Amygdala (tissue), 56 donors: ENCODE data around the gene GOLGA7B.
"Not testable (repeated sequence)": the region's sequence is repeated elsewhere in the genome, so short reads cannot be mapped to it uniquely, and the experiment has no call there.

Experiments
- DNase-seq, 56 donors: peaks; one replicate each; lab custom pipeline; 2025; lab: John Stamatoyannopoulos, UW

Gene GOLGA7B

GRCh38 chr10:97830064-97830463, 19.6 kb upstream of the GOLGA7B start:
- DNase-seq: no peak

DNA sequence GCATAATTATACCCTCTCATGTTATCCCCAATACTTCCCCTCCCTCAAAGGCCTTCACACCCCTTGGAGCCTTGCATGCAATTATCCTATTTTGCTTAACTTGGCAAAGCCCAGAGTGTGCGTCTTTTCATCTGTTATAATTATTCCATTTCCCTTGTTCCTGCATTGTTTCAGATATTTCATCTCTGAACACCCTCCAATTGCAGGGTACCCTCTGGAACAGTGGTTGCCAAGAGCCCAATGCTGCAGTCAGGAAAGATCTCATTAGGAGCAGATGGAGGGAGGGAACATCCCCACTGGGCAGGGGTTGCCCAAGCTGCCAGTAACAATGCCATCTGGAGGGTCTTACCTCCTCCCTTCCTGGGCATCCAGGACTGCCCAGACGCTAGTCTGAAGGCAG, 18.4 kb upstream of the GOLGA7B start:
- no peak for DNase-seq

GRCh38 chr10:97836446-97836845, 13.2 kb upstream of the GOLGA7B start:
- no peak for DNase-seq

DNA sequence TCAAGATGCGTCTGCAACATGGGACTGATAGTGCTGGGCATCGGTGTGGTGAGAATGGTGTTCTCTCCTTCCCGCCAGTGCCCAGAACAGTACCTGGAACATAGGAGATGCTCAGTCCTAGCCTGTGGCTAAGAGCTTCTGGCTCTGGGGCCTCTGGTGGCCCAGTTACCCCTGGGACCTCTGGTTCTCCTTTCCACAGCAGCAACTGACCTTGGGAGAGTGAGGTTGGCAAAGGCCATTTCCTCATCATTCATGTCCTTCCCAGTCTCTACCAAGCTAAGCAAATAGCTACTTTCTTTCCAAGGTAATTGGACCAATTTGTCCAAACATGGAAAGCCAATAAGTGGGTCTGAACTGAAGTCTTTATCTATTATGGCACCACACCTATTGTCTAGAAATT, 11.6 kb upstream of the GOLGA7B start:
- DNase-seq: no peak

DNA sequence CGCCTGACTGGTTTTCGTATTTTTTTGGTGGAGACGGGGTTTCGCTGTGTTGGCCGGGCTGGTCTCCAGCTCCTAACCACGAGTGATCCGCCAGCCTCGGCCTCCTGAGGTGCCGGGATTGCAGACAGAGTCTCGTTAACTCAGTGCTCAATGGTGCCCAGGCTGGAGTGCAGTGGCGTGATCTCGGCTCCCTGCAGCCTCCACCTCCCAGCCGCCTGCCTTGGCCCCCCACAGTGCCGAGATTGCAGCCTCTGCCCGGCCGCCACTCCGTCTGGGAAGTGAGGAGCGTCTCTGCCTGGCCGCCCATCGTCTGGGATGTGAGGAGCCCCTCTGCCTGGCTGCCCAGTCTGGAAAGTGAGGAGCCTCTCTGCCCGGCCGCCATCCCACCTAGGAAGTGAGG, 8.5 kb upstream of the GOLGA7B start:
- not testable (repeated sequence) for DNase-seq

GRCh38 chr10:97842114-97842513, 7.5 kb upstream of the GOLGA7B start:
- DNase-seq: not testable (repeated sequence)

- no peak for DNase-seq
Observed at GRCh38 chr10:97842656-97843280, 6.9 kb upstream of the GOLGA7B start.

DNA sequence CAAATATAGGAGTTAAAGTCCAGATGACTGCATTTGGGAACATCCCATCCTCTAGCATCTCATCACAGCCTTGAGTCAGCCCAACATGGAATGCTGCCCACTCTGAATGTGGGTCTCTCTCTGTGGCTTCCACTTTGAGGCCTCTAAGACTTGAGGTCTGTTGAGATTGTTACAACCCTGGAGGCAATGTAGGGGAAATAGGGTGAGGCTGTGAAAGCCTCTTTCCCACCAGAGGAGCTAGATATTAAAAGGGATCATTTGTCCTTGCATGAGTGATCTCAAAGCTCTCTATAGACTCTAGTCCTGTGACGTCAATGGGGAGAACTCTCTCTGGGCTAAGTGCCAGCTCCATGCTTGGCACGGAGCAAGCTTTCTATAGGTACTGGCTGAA, 6.4 kb upstream of the GOLGA7B start:
- DNase-seq: no peak

GRCh38 chr10:97843972-97844371, 5.7 kb upstream of the GOLGA7B start:
- DNase-seq: not testable (repeated sequence)

GRCh38 chr10:97844678-97845077, 5.0 kb upstream of the GOLGA7B start:
- no peak for DNase-seq

DNA sequence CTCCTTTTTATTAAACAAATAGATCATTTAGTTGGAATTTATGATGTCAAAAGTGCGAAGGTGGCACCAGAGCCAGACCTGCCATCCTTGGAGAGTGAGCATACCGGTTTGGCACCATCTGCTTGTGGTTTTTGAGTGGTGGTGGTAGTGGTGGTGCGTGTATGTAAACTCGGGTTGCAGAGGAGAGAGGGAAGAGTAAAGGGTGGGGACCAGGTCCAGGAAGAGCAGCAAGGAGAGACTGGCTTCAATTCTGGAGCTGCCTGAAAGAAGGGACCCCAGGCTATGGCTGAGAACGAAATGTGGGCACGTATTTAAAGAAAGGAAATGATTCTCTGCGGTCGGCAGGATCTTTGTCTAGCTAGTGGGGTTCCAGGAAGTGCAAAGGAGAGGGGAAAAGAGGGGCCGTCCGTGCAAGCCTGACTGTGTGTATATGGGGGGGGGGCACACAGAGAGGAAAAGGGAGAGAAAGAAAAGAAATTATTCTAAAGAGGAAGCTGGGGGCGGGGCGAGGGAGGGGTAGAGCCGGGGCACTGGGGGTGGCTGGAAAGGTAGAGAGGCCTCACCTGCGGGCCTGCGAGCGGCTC, 448 bp upstream of the GOLGA7B start:
- DNase-seq: no peak

- DNase-seq: peak in 6 of 56 donors; percentile 2 to 30 (median 14)
Observed at GRCh38 chr10:97850446-97850845, 803 bp downstream of the GOLGA7B start.

DNA sequence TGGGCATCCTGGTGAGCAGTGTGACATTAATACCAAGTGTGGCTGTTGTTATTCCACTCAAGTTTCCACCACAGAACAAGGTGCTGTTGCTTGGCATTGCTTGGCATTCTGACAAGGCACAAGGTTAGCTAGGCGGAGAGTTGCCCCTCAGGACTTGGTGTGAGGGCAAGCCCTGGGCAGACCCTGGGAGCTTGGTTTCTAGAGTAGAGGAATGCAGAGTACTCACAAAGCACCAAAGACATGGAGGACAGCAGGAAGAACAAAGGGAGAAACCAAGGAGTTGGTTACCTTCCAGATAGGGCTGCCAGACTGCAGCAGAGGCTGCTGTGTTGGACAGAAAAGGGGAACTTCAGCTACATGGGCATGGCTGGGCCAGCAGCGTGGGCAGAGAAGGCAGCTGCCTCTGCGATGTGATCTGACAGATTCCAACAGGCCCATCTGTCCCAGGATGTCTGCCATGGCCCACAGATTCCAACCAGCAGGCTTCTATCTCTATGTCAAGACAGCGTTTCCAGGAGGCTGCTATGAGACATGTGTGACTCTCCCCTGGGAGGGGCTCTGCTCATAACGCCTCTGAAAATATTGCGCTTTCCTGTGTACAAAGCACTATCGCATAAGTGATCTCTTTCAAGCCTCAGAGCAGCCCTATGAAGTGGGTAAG, 1.8 kb downstream of the GOLGA7B start:
- peak in 35 of 56 donors; percentile 8 to 83 (median 43) for DNase-seq

DNA sequence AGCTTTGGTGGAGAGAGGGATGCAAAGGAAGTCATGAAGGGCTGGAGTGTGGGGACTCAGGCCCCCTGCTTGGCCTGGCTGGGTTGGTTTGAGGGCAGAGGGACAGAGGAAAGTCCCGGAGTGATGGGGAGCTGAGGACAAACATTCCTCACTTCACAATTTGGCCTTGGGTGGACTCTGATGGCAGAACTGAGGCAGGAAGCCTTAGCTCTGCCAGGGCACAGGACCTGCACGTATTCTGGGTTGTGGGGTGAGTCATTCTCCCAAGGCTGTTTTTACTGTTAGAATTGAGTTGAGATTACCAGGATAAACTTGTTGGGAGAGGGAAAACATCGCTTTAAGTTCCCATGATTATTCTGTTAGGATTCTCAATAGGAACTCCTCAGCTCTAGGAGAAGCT, 2.6 kb downstream of the GOLGA7B start:
- no peak for DNase-seq

GRCh38 chr10:97852840-97853405, 3.3 kb downstream of the GOLGA7B start:
- peak in 10 of 56 donors; percentile 7 to 32 (median 18) for DNase-seq

DNA sequence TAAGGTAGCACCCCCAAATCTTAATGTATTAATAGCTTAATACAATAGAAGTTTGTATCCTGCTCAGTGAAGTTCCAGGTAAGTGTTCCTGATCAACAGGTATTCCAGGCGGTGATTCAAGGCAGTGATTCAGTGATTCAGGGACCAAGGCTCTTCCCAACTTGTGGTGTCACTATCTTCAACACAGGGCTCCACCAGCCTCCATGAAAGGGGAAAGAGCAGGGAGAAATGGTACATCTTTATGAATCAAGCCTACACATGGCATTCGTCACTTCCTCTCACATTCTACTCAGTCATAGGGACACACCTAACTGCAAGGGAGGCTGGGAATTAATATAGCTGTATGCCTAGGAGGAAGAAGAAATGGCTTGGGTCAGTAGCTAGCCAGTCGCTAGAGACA, 5.1 kb downstream of the GOLGA7B start:
- no peak for DNase-seq

- peak in 2 of 56 donors; percentile 5 to 12 for DNase-seq
Observed at GRCh38 chr10:97858001-97858439, 8.4 kb downstream of the GOLGA7B start.

DNA sequence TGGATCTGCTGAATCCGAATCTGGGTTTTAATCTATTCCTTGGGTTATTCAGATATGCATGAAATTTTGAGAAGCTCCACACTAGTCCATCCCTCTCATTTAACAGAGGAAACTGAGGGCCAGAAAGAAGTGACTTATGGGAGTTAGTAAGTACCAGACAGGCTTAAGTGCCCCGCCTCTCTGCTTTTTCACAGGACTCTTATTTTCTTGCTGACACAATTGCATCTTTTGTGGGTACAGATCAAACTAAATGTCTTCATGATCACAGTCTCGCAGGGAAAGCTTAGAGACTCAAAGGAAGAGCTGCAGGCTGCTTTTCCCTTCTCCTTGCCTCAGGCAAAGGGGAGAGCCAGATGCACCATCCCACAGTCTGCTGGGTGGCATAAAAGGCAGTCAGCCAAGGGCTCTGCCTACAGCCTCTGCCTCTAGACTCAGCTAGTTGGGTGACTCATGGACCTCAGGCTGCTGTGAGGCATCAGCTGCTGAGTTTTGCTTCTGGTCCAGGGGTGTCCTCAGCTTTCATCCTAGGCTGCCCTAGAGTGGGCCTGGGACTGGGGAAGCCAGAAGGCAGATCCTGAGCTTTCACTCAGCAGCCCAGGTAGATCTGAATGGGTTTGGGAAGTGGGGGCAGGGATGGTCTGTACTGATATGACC, 11.6 kb downstream of the GOLGA7B start:
- peak in 18 of 56 donors; percentile 4 to 55 (median 28) for DNase-seq

GRCh38 chr10:97861924-97862323, 12.3 kb downstream of the GOLGA7B start:
- no peak for DNase-seq

DNA sequence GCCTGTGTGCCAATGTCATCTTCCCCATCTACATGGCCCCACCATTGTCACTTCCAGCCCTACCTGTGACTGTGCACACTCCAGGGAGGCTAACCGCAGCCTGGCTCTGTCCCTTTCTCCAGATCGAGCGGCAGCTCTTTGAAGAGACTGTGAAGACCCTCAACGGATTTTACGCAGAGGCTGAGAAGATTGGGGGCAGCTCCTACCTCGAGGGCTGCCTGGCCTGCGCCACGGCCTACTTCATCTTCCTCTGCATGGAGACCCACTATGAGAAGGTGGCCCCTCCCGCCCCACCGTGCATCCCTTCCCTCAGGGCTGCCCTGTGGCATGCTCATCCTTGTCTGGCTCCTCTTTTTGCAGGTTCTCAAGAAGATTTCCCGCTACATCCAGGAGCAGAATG, 14.2 kb downstream of the GOLGA7B start:
- DNase-seq: no peak

GRCh38 chr10:97865488-97865887, 15.8 kb downstream of the GOLGA7B start:
- DNase-seq: no peak
